Omental fat pad (tissue), 4 donors: ENCODE measurements around the gene NKG7. TPM values are rescaled to one million over a fixed set of nuclear protein-coding genes. Genes with fewer than 3 reads are reported as not detected.

Experiments used
- ATAC-seq: fragments of 150-250 bp; one replicate; pipeline ENCODE4 v1.9.1; 2016; ENCODE audit warnings: mild to moderate bottlenecking, moderate library complexity; ENCODE audit not compliant: low FRiP score
- DNase-seq: peaks from one replicate; pipeline ENCODE4 v3.0.0-alpha.2; 2019; ENCODE audit warnings: low spot score
- total RNA-seq, 4 donors: library from RNA; depleted of rRNA; stranded (reverse); fragments of >200 nt; gene quantifications; one replicate each; pipeline ENCODE4 v1.1.0, GENCODE V29; 2016
- TF ChIP-seq, protein P1 (sequence below), 3 donors: fragments of 450-650 bp; IDR thresholded peaks; one replicate each; pipeline ENCODE4 v1.5.1; 2016 to 2017; ENCODE audit warnings: antibody characterized with exemption in 3 of 3, mild to moderate bottlenecking in 3 of 3, moderate library complexity in 2 of 3

Gene NKG7
- total RNA-seq, 4 donors from 2014 or later, result 0.56 to 4.0 (median 2.6) TPM; not detected in 1

DNA sequence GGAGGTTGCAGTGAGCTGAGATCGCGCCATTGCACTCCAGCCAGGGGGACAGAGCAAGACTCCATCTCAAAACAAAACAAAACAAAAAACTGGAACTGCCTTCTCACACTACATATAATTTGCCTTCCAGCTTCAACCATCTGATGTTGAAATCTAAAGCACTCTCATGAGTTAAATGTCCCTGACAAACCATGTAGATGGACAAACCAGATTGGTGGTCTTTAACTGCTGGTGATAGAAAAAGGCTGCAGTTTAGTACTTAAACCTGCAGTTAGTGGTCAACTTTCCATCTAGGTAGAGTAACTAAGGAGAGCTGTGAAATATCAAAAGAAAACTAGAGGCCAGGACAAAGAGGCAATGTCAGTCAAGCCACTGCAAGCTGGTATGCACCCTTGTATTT is 23.7 kb upstream of the NKG7 start:
- ATAC-seq, result no peak
- TF ChIP-seq, protein P1, sequence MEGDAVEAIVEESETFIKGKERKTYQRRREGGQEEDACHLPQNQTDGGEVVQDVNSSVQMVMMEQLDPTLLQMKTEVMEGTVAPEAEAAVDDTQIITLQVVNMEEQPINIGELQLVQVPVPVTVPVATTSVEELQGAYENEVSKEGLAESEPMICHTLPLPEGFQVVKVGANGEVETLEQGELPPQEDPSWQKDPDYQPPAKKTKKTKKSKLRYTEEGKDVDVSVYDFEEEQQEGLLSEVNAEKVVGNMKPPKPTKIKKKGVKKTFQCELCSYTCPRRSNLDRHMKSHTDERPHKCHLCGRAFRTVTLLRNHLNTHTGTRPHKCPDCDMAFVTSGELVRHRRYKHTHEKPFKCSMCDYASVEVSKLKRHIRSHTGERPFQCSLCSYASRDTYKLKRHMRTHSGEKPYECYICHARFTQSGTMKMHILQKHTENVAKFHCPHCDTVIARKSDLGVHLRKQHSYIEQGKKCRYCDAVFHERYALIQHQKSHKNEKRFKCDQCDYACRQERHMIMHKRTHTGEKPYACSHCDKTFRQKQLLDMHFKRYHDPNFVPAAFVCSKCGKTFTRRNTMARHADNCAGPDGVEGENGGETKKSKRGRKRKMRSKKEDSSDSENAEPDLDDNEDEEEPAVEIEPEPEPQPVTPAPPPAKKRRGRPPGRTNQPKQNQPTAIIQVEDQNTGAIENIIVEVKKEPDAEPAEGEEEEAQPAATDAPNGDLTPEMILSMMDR (IDR thresholded peaks at IDR 0.05), result no peak

DNA sequence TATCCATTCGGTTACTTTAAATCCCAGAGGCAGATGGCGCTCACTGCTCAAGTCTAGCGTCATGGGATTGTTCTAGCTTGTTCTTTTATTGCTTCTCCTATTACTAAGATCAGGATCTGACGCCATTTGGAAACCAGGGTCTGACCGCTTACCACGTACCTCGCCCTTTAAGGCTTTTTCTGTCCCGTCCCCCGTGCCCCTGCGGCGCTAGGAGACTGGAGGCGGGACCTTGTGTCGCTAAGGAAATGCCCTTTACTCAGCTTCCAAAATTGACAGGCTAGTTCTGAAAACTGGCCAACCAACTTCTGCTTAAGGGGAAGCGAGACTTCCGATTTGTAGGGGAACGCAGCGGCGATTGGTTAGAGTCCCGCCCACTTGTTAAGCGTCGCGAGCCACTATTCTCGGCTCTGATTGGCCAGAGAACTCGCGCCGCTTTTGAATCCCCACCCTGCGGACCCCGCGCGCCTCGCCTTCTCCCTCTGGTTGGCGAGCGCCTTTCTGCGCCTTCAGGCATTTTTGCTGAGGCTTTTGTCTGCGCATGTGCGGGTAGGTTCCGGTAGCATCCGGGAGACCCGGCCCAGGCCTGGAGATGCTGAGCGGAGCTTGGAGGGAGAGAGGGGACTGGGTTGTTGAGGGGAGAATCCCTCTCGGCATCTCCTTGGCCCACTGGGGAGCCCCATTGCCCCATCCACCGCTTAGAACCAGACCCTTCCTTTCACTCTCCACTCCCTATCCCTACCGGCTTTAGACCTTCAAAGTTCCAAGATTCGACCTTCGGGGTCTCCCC is 21.8 kb upstream of the NKG7 start:
- ATAC-seq (peak; percentile 95), DNase-seq (peak; percentile 78)
- TF ChIP-seq, protein P1 (IDR thresholded peaks at IDR 0.05), result no peak

More for the DNA sequence above, 23.7 kb upstream of the NKG7 start:
- DNase-seq, result no peak

DNA sequence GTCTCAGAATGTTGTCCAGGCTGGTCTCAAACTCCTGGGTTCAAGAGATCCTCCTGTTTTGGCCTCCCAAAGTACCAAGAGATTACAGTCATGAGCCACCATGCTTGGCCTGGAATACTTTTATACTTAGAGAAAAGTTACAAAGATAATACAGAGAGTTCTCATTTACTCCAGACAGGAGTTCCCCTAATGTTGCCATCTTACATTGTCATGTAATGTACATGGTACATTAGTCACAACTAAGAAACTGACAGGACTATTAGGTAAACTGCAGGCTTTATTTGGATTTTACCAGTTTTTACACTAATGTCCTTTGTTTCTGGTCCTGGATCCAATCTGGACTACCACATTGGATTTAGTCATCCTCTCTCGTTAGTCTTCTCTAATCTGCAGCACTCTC is 20.2 kb upstream of the NKG7 start:
- DNase-seq (no peak), ATAC-seq (no peak)
- TF ChIP-seq, protein P1 (IDR thresholded peaks at IDR 0.05), result no peak

DNA sequence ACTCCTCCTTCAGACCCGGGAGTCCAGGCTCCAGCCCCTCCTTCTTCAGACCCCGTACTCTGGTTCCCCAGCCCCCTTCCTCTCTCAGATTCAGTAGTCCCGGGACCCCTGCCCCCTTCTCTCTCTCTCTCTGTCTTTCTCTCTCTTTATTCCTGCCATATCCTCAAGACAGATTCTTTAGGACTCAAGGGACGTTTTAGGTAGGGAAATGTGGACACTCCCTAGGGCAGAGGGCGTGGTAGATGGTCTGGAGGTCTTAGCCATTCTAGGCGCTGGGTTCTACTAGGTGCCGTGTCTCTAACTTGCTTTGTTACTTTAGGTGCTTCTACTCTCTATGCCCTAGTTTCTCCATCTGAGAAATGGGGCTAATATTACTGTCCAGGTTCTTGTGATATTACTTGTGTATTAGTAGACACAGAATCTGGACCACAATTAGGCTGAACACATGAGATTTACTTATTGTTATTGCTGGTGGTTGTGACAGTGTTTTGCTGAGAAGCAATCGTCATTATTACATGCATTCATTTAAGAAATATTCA is 18.7 kb upstream of the NKG7 start:
- no peak for ATAC-seq
- TF ChIP-seq, protein P1 (IDR thresholded peaks at IDR 0.05), result no peak
- no peak for DNase-seq

DNA sequence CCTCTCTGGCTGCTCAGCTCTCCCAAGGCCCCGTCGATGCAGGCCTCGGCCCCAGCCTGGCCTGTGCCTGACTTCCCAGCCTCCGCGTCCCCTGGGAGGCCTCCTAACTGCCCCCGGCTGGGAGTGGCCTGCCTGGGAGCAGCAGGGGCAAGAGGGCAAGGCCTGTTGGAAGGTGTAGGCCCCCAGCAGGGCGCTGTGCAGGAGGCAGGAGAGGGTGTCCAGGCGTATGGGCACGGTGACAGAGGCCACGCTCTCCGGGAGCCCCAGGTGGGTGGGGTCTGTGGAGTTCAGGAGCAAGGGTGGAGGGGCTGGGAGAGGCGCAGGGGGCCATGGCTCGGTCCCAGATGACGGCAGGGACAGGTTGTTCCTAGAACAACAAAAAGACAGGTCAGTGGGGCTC is 16.7 kb upstream of the NKG7 start:
- no peak for ATAC-seq
- DNase-seq, result no peak
- TF ChIP-seq, protein P1 (IDR thresholded peaks at IDR 0.05), result no peak

DNA sequence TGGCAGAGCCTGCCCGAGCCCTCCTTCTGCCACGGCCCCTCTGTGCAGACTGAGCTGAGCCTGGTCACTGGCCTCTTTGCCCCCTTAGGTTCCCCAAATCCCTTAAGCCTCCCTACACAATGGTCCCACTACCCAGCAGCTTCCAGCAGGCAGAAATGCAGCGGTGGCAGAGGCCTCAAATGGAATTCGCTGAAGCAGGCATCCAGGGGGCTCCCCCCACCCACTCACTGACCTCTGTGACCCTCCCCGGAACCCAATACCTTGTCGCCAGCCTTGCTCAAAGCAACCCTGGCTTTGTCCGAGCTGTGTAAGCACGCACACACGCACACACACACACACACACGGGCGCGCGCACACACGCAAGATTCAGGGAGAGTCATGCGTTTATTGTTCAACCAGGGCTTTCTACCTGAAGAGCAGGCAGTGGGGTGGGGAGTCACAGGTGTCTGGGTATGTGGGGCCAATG is 15.5 kb upstream of the NKG7 start, which contains the start of gene LIM2:
Gene LIM2 (minus strand): TSS at position 51 of the 466 bp plus-strand sequence. CDS start 531 bp downstream, outside the sequence.
- ATAC-seq, result peak; percentile 30

More for the DNA sequence above, 15.5 kb upstream of the NKG7 start, which contains the start of gene LIM2:
- no peak for DNase-seq
- TF ChIP-seq, protein P1 (IDR thresholded peaks at IDR 0.05), result no peak
